HG03378 (cell line): ENCODE measurements around the gene SRM.
"Not testable (repeated sequence)": the region's sequence is repeated elsewhere in the genome, so short reads cannot be mapped to it uniquely, and the experiment has no call there.

Source experiments
- ATAC-seq: cut with Tn5 transposase; IDR thresholded peaks from one replicate; pipeline ENCODE4 v1.9.1; 2021; ENCODE audit warnings: mild to moderate bottlenecking, moderate library complexity; ENCODE audit not compliant: unreplicated experiment

The SRM gene

DNA sequence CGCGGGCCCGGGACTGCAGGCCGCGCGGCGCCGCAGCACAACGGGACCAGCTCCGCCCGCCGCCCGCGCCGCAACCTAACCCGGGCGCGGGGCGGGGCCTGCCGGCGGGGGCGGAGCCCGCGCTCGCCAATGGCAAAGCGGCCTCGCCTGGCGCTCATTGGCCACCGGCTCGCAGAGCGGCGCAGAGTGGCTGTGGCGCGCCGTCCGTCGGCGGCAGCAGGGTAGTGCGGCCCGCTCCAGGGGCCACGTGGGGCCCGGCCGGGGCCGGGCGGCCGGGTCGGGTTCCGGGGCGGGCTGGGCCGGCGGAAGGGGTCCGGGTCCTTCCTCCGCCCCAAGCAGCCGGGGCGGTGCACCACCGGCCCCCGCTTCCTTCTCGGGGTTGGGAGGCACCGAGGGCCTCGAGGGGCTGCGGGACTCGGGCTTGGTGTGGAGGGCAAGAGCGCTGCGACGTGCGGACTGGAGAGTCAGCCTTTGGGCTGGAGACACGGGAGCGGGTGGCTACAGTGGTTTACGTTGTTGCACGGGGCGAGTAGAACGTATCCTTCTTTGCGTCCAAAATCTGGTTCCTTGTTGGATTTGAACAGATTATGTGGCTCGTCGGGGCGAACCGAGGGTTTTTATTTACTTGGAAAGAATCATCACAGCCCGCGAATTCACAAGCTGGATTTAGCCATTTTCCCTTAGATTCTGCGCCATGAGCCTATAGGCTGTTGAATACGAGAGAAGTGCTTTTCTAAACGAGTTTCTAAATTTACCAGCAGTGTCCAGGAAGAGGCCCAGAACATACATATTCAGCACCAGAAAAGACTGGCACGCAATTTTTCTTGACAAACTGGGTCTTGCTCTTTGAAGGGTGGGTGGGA, at the start of gene SRM:
Gene SRM, minus strand, starts transcription at position 51 of the 863 bp plus-strand sequence. CDS start 75 bp downstream, outside the sequence.
- ATAC-seq: peak; percentile 55

GRCh38 chr1:11109047-11109760, 49.4 kb upstream of the SRM start:
- no peak for ATAC-seq

- no peak for ATAC-seq
Measured at GRCh38 chr1:11107599-11107998, 47.8 kb upstream of the SRM start.

DNA sequence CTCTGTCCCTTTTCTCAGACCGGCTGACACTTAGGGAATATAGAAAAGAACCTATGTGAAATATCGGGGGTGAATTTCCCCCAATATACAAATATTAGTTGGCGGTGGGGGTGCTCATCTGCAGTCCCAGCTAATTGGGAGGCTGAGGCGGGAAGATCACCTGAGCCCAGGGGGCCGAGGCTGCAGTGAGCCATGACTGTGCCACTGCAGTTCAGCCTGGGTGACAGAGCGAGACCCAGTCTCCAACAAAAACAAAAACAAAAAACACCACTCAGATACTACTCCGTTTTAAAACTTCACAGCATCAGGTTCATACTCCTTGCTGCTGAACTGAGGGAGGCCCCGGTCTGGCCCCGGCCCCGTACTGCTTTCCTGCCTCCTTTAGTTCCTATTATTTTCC, 45.8 kb upstream of the SRM start:
- ATAC-seq: no peak

- ATAC-seq: no peak
Measured at GRCh38 chr1:11101347-11101746, 41.5 kb upstream of the SRM start.

DNA sequence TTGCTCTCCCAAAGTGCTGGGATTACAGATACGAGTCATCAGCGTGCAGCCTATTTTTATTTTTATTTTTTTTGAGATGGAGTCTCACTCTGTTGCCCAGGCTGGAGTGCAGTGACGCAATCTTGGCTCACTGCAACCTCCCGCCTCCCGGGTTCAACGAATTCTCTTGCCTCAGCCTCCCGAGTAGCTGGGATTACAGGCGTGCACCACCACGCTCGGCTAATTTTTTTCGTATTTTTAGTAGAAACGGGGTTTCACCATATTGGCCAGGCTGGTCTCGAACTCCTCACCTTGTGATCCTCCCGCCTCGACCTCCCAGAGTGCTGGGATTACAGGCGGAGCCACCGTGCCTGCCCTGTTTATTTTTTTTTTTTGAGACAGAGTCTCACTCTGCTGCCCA, 41.0 kb upstream of the SRM start:
- ATAC-seq: not testable (repeated sequence)

- ATAC-seq: no peak
Measured at GRCh38 chr1:11100149-11100493, 40.3 kb upstream of the SRM start.

- peak; percentile 82 for ATAC-seq
Measured at GRCh38 chr1:11099310-11100148, 39.7 kb upstream of the SRM start, which contains the start of gene EXOSC10. Gene EXOSC10 (minus strand): TSS chr1:11099869. CDS start chr1:11099831, 38 bp downstream.

DNA sequence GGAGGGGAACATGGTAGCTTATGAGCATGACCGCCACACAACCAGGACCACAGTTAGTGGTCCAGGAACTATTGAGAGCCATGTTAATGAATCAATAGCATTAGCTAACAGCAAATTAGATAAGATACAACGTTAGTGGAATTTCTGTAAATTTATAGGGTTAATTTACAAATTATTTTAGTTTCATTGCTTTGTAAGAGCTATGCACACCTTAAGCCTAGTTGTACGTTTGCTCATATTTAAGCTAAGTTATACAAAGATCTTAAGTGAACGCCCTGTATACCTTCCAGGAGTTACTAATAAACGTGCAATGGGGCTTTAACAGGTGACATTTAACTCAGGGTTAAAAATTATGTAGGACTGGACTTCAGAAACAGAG, 39.1 kb upstream of the SRM start:
- no peak for ATAC-seq

DNA sequence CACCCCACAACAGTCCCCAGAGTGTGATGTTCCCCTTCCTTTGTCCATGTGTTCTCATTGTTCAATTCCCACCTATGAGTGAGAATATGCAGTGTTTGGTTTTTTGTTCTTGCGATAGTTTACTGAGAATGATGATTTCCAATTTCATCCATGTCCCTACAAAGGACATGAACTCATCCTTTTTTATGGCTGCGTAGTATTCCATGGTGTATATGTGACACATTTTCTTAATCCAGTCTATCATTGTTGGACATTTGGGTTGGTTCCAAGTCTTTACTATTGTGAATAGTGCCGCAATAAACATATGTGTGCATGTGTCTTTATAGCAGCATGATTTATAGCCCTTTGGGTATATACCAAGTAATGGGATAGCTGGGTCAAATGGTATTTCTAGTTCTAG, 24.0 kb upstream of the SRM start:
- ATAC-seq: not testable (repeated sequence)

- no peak for ATAC-seq
Measured at GRCh38 chr1:11080931-11081330, 21.1 kb upstream of the SRM start.

DNA sequence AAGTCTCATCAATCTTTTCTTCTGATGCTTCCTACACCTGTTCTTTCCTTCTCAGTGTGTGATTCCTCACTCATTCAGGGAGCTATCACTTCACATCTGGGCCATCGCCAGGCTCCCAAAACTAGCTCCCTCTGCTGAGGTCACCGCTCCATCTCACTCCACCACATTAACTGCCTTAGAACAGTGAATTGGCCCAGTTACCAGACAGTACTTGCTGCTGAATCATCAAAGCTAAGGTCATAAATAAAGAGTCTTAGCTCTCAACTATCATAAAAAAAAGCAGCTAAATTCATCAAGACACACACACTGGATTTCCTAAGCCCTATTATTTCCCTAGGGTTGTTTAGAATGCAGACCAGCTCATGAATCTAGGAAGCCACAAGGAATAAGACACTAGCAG, 18.8 kb upstream of the SRM start:
- no peak for ATAC-seq

- not testable (repeated sequence) for ATAC-seq
Measured at GRCh38 chr1:11073398-11073797, 13.6 kb upstream of the SRM start.

DNA sequence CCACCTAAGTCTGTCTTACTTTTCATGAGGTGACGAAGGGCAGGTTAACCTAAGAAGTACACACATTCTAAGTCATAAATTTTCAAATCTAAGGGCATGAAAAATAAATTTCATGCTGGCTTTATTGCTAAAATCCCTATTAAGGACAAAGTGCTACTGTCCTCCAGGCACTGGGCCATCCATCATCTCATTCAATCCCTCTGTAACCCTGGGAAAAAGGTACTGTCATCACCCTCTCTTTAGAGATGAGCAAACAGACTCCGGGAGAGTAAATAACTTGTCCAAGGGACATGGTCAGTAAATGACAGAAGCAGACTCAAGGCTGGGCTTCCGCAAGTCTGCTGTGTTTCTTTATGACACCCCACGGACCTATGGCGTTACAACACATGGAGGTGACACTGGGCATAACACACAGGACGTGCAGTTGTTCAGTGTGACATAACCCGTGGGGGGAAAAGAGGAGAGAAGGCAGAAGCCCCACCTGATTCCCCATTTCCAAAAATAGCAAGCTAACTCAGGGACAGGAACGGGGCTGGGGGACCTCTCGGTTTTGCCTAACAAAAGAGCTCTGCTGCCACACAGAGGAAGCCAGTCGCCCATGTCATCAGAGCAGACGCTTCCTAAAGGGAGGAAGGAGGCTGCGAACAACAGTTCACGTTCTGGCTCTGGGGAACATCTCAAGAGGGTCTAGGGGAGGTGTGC, 12.5 kb upstream of the SRM start:
- ATAC-seq: no peak

- ATAC-seq: no peak
Measured at GRCh38 chr1:11071463-11072215, 11.8 kb upstream of the SRM start.

- no peak for ATAC-seq
Measured at GRCh38 chr1:11070876-11071275, 11.1 kb upstream of the SRM start.

GRCh38 chr1:11068600-11069473, 9.0 kb upstream of the SRM start:
- no peak for ATAC-seq

DNA sequence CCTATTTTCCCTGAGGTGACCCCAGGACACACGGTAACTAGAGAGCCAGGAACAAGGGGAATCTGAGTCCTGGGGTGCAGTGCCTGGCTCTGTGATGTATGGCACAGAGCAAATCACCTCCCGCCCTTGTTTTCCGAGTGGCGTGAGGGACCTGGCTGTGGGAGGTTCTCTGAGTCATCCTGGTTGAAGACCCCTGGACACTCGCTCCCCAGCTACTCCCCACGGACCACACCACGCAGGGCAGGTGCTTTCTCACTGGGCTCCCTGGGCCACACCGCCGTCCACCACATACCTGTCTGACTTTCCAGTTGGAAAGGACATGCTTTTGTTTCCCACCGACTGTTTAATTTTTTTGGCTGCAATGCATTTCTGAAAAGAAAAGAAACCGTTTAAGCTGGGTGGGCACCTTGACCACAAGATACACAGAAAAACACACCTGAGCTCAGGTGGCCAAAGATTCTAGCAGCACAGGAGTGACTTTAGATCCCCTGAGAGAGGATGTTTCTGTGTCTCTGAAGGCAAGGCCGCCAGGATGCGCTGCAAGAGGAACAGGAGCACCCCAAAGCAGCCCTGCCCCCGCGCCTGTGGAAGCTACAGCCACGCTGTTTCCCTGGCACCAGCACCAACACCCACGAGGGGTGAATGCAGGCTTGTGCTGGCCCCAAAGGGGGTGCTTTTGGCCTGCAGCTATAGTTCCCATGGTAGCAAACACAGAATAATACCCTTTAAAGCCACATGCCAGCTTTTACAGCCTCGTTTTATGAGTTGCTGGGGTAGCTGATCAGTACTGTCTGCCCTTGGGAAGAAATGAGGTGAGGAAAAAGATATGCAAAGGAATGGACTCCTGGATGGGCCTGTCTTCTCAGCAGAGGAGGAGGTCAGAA, 8.1 kb upstream of the SRM start:
- ATAC-seq: no peak
